HG02973 (cell line): ENCODE results near the gene ZNF41.
"Not testable (repeated sequence)": the region's sequence is repeated elsewhere in the genome, so short reads cannot be mapped to it uniquely, and the experiment has no call there.

Experiments
- ATAC-seq: cut with Tn5 transposase; IDR thresholded peaks from one replicate; pipeline ENCODE4 v1.9.1; 2021; ENCODE audit warnings: moderate library complexity; ENCODE audit not compliant: unreplicated experiment

Gene ZNF41

DNA sequence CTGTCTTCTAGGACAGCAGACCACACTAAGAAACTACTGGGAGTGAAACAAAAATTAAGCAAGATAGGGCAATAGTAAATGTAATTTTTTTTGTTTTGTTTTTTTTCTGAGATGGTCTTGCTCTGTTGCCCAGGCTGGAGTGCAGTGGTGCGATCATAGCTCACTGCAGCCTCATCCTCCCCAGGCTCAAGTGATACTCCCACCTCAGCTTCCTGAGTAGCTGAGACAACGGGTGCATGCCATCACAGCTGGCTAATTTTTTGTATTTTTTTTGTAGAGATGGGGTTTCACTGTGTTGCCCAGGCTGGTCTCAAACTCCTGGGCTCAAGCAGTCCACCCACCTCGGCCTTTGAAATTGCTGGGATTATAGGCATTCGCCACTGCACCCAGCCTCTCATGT is 9.1 kb upstream of the ZNF41 start:
- not testable (repeated sequence) for ATAC-seq

DNA sequence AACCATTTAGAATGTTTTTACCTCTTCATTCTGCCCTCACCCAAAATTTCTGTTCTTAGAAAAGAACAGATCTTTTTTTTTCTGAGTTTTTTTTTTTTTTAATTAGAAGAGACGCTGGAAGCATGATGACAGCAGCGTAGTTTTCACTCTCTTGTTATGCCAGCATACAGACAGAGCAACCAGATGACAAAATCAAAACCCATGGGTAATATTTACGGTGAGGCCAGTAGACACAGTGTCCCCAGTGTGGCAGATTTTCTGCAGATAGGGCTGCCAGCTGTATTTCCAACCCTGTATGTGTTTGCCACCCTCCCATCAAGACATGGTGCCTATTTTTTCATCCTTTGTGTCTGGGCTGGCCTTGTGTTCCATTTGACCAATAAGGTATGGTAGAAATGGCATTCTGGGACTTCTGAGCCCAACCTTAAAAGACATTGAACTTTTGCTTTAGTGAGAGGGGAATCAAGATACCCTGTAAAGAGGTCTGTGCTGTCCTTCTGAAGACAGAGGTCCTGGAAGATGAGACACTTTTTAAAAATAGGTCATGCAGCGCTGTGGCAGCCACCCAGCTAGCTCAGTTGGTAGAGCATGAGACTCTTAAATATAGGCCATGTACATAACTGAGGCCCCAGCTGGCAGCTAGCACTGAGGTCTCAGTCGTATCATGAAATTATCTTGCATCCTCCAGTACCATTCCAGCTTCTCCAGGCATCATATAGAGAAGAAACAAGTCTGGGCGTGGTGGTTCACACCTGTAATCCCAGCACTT is 6.7 kb upstream of the ZNF41 start:
- no peak for ATAC-seq

GRCh38 chrX:47484885-47485284 is 1.9 kb upstream of the ZNF41 start:
- no peak for ATAC-seq

- no peak for ATAC-seq
These were observed 565 bp upstream of the ZNF41 start for GRCh38 chrX:47483306-47484268.

DNA sequence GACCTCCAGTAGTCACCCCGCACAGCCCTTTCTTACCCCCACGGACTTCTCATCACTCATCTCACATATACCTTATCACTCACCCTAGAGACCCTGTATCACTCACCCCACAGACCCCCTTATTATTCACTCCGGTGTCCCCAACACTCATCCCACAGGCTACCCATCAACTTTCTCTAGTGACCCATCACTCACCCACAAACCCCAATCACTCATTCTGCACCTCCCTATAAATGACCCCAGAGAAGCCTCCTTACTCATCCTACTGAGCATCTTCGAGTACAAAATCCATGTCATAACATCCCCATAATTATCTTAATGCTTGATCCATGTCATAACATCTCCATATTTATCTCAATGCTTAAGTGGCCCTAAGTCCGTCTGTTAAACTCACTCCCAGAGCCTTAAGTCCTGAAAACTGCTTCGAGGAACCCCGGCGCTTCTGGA is 934 bp downstream of the ZNF41 start:
- ATAC-seq: no peak

- ATAC-seq: no peak
These were observed 1.9 kb downstream of the ZNF41 start for GRCh38 chrX:47481160-47481559.

DNA sequence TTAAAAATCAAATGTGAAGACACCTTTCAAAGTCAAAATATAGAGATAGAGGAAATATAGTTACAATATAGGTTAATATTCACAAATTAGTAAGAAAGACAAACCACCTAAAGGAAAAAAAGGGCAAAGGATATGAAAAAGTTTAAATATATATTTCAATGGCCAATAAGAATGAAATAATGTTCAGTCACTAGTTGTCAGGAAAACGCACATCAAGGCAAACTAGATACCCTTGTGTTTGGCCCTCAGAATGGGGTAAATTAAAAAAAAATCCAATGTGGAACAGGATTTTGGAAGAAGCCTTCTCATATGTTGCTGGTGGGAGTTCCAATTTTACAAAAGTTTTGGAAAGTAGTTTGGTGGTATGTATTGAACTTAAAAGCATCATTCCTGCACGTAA is 2.4 kb downstream of the ZNF41 start:
- no peak for ATAC-seq

DNA sequence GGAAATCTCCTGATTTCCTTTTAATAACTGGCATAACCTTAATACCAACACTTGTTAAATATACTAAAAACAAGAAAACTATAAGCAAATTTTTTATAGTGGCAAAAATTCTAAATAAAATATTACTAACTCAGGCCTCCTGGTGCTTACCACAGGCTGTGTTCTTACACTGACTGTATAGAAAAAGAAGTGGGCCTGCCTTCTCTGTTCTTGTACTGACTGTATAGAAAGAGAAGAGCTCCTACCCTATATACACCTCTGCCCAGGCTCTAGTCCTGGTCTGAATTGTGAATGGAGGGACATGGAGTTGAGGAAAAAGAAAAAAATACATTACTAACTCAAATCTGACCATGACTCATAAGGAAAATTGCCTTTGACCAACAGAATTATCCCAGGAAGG is 7.5 kb downstream of the ZNF41 start:
- no peak for ATAC-seq

GRCh38 chrX:47467106-47467505 is 15.9 kb downstream of the ZNF41 start:
- no peak for ATAC-seq

DNA sequence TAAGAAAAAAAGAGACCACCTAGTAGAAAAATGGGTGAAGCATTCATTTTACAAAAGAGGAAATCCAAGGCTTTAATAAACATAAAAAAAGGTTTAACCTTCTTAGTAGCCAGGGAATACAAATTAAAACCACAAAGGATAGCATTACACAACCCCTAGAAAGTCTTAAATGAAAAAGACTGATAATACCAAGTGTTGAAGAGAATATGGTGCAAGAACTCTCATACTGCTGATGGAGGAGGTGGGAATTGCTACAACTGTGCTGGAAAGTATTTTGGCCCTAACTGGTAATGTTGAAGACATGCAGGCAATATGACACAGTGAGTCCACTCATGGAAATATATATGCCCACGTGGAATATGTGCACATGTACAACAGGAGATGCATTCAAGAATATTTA is 22.5 kb downstream of the ZNF41 start:
- ATAC-seq: no peak

DNA sequence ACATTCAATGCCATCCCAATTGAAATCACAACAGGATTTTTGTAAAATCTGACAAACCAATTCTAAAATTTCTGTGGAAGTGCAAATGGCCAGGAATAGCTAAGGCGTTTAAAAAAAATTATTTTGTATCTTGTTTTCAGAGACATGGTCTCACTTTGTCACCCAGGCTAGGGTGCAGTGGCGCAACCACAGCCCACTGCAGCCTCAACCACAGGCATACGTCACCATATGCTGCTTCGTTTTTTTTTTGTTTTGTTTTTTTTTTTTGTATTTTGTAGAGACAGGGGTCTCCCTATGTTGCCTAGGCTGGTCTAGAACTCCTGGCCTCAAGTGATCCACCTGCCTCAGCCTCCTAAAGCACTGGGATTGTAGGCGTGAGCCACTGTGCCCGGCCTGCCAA is 24.5 kb downstream of the ZNF41 start:
- no peak for ATAC-seq

- ATAC-seq: no peak
These were observed 26.9 kb downstream of the ZNF41 start for GRCh38 chrX:47456080-47456479.

GRCh38 chrX:47452112-47452511 is 30.9 kb downstream of the ZNF41 start:
- no peak for ATAC-seq

DNA sequence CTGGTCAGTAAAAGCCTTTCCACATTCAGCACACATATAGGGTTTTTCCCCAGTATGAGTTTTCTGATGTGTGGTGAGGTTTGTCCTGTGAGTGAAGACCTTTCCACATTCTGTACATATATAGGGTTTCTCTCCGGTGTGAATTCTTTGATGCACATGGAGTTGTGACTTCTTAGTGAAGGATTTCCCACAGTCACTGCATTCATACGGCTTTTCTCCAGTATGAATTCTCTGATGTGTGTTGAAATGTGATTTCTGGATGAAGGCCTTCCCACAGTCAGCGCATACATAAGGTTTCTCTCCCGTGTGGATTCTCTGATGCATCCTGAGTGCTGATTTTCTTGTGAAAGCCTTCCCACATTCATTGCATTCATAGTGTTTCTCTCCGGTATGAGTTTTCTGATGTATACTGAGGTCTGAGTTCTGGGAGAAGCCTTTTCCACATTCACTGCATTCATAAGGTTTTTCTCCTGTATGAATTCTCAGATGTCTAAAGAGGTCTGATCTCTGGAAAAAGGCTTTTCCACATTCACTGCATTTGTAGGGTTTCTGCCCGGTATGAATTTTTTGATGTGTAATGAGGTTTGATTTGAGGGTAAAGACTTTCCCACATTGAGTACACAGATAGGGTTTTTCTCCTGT is 34.7 kb downstream of the ZNF41 start:
- no peak for ATAC-seq

DNA sequence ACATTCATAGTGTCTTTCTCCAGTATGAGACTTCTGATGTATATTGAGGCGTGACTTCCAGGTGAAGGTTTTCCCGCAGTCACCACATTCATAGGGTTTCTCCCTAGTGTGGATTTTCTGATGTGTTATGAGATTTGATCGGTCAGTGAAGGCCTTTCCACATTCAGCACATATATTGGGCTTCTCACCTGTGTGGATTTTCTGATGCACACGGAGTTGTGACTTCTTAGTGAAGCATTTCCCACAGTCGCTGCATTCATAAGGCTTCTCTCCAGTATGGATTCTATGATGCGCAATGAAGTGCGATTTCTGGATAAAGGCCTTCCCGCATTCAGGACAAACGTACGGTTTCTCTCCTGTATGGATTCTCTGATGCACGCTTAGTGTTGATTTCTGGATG is 35.4 kb downstream of the ZNF41 start:
- ATAC-seq: no peak

DNA sequence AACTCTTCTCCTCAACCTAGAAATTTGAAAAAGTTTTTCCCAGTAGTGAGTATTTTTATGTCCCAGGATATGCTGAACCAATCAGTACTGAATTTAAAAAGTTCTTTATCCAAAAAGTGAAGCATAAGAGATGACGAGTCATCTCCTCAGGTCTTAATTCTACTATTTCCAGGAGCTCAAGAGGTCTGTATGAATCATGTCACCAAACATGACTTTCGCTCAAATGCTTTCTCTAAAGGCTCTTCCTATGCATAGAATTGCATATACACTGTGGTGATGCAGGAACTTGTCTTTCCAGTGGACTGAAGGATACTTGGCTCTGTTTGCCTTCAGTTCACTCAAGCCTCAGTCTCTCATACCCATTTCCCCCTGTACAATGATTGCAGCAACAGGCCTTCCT is 36.1 kb downstream of the ZNF41 start:
- ATAC-seq: no peak

- ATAC-seq: no peak
These were observed 36.6 kb downstream of the ZNF41 start for GRCh38 chrX:47446431-47446830.

DNA sequence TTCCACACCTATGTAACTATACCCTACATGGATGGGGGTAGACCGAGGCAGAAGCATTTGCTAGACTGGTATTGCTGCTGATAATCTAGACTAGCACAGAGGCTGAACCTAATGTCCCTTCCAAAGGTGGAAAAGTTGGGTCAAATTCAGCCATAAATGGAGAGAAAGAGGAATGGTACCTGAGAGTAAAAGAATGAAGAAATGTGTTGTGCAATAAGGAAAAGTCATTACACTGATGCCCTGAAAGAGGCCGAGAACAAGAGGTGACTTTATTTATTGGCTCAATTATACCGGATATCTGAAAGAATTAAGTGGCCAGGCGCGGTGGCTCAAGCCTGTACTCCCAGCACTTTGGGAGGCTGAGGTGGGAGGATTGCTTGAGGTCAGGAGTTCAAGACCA is 52.1 kb downstream of the ZNF41 start:
- no peak for ATAC-seq

DNA sequence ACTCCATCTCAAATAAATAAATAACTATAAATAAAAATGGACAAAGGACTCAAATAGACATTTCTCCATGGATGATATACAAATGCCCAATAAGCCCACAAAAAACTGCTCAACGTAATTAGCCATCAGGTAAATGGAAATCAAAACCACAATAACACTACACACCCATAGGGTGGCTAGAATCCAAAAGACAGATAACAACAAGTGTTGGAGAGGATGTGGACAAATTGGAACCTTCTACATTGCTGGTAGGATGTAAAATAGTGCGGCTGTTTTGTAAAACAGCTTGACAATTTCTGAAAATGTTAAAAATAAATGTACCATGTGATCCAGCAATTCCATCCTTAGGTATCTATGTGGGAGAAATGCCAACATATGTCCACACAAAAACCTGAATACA is 60.6 kb downstream of the ZNF41 start:
- ATAC-seq: no peak

DNA sequence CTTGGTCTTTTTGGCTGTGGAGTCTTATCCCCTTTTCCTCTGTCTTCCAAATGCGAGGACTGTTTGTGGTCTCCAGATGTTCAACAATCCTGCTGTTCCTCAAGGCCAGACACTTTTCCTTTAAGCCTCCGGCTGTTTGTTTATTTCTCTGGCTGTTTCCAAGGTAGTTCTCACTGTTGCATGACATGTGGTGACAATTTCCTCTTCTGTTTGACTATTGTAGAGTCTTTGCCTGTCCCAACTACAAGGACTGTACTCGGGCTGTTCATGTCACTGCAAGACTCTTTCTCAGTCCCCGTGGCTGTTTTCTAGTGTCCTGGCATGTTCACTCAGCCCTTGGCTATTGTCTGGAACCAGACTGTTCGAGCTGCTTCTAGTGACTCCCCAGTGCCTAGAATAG is 62.1 kb downstream of the ZNF41 start:
- no peak for ATAC-seq

DNA sequence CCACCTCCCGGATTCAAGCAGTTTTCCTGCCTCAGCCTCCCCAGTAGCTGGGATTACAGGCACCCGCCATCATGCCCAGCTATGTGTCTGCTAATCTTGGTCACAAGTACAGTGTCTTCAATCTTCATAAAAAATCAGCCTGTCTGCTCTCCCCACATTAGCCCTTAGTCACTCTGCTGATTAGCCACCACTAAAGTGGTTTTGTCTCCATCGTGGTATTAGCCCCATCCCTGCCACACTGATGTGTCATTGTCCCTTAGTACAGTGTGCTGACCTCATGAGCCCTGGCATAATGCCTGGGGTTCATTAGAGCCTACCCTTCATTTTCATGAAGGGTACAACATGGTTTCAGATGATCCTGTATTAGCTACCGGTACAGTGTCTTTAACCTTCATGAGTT is 62.8 kb downstream of the ZNF41 start:
- no peak for ATAC-seq

DNA sequence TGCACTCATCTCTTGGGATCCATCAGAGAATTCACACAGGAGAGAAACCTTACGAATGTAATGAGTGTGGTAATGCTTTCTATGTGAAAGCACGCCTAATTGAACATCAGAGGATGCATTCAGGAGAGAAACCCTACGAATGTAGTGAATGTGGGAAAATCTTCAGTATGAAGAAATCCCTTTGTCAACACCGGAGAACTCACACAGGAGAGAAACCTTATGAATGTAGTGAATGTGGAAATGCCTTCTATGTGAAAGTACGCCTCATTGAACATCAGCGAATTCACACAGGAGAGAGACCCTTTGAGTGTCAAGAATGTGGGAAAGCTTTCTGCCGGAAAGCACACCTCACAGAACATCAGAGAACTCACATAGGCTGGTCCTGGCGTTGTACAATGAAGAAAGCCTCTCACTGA is 69.8 kb downstream of the ZNF41 start:
- ATAC-seq: no peak
